Measurements from ENCODE around the gene TMED3. TPM values are rescaled to one million over a fixed set of nuclear protein-coding genes. Genes with fewer than 3 reads are reported as not detected.

Gene TMED3
- total and polyA plus RNA-seq, 2 donors (not counting 1 experiment from before 2014, with no cell fraction given), result 20.7 to 32.5 TPM

DNA sequence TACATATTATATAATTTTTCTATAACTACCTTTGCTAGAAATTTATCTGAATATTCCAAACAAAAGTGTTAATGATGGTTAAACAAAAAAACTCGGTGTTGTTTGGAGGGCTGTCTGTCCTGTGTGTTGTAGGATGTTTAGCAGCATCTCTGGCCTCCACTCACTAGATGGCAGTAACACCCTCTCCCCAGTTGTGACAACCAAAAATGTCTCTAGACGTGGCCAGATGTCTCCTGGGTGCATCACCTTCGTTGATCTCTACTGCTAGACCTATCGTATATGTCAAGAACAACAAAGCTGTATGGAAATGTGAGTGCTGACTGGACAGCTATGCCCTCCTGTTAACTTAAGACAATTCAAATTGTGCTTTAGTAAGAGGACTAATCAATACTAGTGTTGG lies 14.3 kb upstream of the TMED3 start:
- ATAC-seq (ENCODE audit: low read depth) (no peak), DNase-seq (no peak)
- Histone ChIP-seq H3K9ac (ENCODE audit: low read length) (no peak overlapping the region), H2AFZ (ENCODE audit: insufficient read depth, low read depth, low read length, poor library complexity, severe bottlenecking) (no peak overlapping the region), H3K9me3 (ENCODE audit: control extremely low read depth in 1 of 3, control insufficient read depth in 2 of 3, insufficient read depth in 1 of 3, low read length in 2 of 3) (no peaks in the 10 kb centered on the region), H3K79me2 (ENCODE audit: control insufficient read depth, insufficient read depth, low read length) (no peaks in the 10 kb centered on the region), H3K4me1 (ENCODE audit: control insufficient read depth in 2 of 2, insufficient read depth in 2 of 2, low read length in 2 of 2) (no peaks in the 10 kb centered on the region), H3K27ac (ENCODE audit: low read length in 2 of 2) (no peak overlapping the region), H3K36me3 (replicated peaks in 1 of 2; ENCODE audit: control extremely low read depth in 1 of 2, control insufficient read depth in 1 of 2, extremely low read depth in 1 of 2, insufficient read depth in 2 of 2, low read length in 1 of 2) (no peaks in the 10 kb centered on the region), H3K27me3 (replicated peaks in 1 of 4; ENCODE audit: control extremely low read depth in 1 of 4, control insufficient read depth in 3 of 4, insufficient read depth in 4 of 4, low read length in 3 of 4) (peaks cover 0 to 15% (median 5%) of the 10 kb centered on the region in 4 experiments), H3K4me3 (ENCODE audit: control extremely low read depth in 1 of 5, extremely low read depth in 1 of 5, insufficient read depth in 1 of 5, low read depth in 2 of 5, low read length in 4 of 5) (no peak overlapping the region), H4K20me1 (ENCODE audit: control insufficient read depth, insufficient read depth, low read length, poor library complexity, severe bottlenecking) (no peaks in the 10 kb centered on the region), H3K4me2 (replicated peaks; ENCODE audit: low read depth, low read length, poor library complexity, severe bottlenecking) (no peak overlapping the region)
- H3K9me3 Mint-ChIP-seq (ENCODE audit: insufficient read depth), result no peaks in the 10 kb centered on the region
- TF ChIP-seq CTCF (IDR thresholded peaks at IDR 0.05) (no peak), EZH2 (IDR thresholded peaks at IDR 0.05; ENCODE audit: borderline replicate concordance, insufficient read depth, low read depth, low read length, poor library complexity, severe bottlenecking) (no peak)
- WGBS (ENCODE audit: insufficient coverage), result no CpG with 5 or more reads among the region's 4 CpGs
- POLR2A ChIA-PET, result no interaction called here
- no peaks in the 10 kb centered on the region for H3K4me1 Mint-ChIP-seq
- no peak overlapping the region for H3K27ac Mint-ChIP-seq
- no peak overlapping the region for H3K4me3 Mint-ChIP-seq
- CTCF ChIA-PET, result interaction anchor here (0.7 to 0.8 kb wide), 2 partner anchors 14 to 42 kb away, joined by 4 read pairs; partner anchors contain the start of gene TMED3
- intact Hi-C loops (cut with micrococcal nuclease), result no loop called here
- peaks cover 32% of the 10 kb centered on the region for H3K27me3 Mint-ChIP-seq

GRCh38 chr15:79299126-79299840 lies 11.6 kb upstream of the TMED3 start:
- POLR2A ChIA-PET, result no interaction called here
- no peak for DNase-seq
- H3K27me3 Mint-ChIP-seq, result peaks cover 46% of the 10 kb centered on the region
- Histone ChIP-seq H3K4me2 (replicated peaks; ENCODE audit: low read depth, low read length, poor library complexity, severe bottlenecking) (no peak overlapping the region), H3K4me1 (ENCODE audit: control insufficient read depth in 2 of 2, insufficient read depth in 2 of 2, low read length in 2 of 2) (no peaks in the 10 kb centered on the region), H3K27me3 (replicated peaks in 1 of 4; ENCODE audit: control extremely low read depth in 1 of 4, control insufficient read depth in 3 of 4, insufficient read depth in 4 of 4, low read length in 3 of 4) (peaks cover 0 to 17% (median 11%) of the 10 kb centered on the region in 4 experiments), H3K27ac (ENCODE audit: low read length in 2 of 2) (no peak overlapping the region), H3K9me3 (ENCODE audit: control extremely low read depth in 1 of 3, control insufficient read depth in 2 of 3, insufficient read depth in 1 of 3, low read length in 2 of 3) (no peaks in the 10 kb centered on the region), H3K79me2 (ENCODE audit: control insufficient read depth, insufficient read depth, low read length) (no peaks in the 10 kb centered on the region), H2AFZ (ENCODE audit: insufficient read depth, low read depth, low read length, poor library complexity, severe bottlenecking) (no peak overlapping the region), H3K36me3 (replicated peaks in 1 of 2; ENCODE audit: control extremely low read depth in 1 of 2, control insufficient read depth in 1 of 2, extremely low read depth in 1 of 2, insufficient read depth in 2 of 2, low read length in 1 of 2) (no peaks in the 10 kb centered on the region), H3K4me3 (ENCODE audit: control extremely low read depth in 1 of 5, extremely low read depth in 1 of 5, insufficient read depth in 1 of 5, low read depth in 2 of 5, low read length in 4 of 5) (no peak overlapping the region), H4K20me1 (ENCODE audit: control insufficient read depth, insufficient read depth, low read length, poor library complexity, severe bottlenecking) (no peaks in the 10 kb centered on the region), H3K9ac (ENCODE audit: low read length) (no peak overlapping the region)
- no peak overlapping the region for H3K27ac Mint-ChIP-seq
- ATAC-seq (ENCODE audit: low read depth), result no peak
- no peaks in the 10 kb centered on the region for H3K9me3 Mint-ChIP-seq (ENCODE audit: insufficient read depth)
- 89% methylated on average over 4 of the region's 7 CpGs for WGBS (ENCODE audit: insufficient coverage)
- H3K4me1 Mint-ChIP-seq, result no peaks in the 10 kb centered on the region
- CTCF ChIA-PET, result interaction anchor here (1.0 kb wide), 1 partner anchor 12 kb away, joined by 4 read pairs; the partner anchor contains the start of gene TMED3
- no peak overlapping the region for H3K4me3 Mint-ChIP-seq
- intact Hi-C loops (cut with micrococcal nuclease), result no loop called here
- TF ChIP-seq EZH2 (IDR thresholded peaks at IDR 0.05; ENCODE audit: borderline replicate concordance, insufficient read depth, low read depth, low read length, poor library complexity, severe bottlenecking) (no peak), CTCF (IDR thresholded peaks at IDR 0.05) (no peak)

All from B cell (primary cell).